Stomach (tissue), 4 donors: ENCODE results near the gene ADGRE2.

ENCODE experiments used
- POLR2A ChIP-seq, 4 donors: fragments of 450-650 bp; IDR thresholded peaks; one replicate each; pipeline ENCODE4 v1.6.1; 2016; ENCODE audit warnings: antibody characterized with exemption in 4 of 4, control low read depth in 2 of 4, mild to moderate bottlenecking in 1 of 4, moderate library complexity in 1 of 4
- POLR2AphosphoS5 ChIP-seq, 3 donors: sonication (generic); formaldehyde crosslinking; IDR thresholded peaks; one replicate each; pipeline ENCODE4 v1.6.1; 2016; ENCODE audit warnings: antibody characterized with exemption in 3 of 3
- TF ChIP-seq, protein P1 (sequence below), 7 experiments: fragments of 450-650 bp in 4 of 7; fragments of 200-600 bp in 3 of 7; sonication (generic) in 3 of 7; IDR thresholded peaks; one replicate each; pipeline ENCODE4 v1.5.1; 2016 to 2019; ENCODE audit warnings: antibody characterized with exemption in 7 of 7, control low read depth in 2 of 7, mild to moderate bottlenecking in 1 of 7

GRCh38 chr19:14795078-14795721 lies 16.8 kb upstream of the ADGRE2 start:
- TF ChIP-seq, protein P1, sequence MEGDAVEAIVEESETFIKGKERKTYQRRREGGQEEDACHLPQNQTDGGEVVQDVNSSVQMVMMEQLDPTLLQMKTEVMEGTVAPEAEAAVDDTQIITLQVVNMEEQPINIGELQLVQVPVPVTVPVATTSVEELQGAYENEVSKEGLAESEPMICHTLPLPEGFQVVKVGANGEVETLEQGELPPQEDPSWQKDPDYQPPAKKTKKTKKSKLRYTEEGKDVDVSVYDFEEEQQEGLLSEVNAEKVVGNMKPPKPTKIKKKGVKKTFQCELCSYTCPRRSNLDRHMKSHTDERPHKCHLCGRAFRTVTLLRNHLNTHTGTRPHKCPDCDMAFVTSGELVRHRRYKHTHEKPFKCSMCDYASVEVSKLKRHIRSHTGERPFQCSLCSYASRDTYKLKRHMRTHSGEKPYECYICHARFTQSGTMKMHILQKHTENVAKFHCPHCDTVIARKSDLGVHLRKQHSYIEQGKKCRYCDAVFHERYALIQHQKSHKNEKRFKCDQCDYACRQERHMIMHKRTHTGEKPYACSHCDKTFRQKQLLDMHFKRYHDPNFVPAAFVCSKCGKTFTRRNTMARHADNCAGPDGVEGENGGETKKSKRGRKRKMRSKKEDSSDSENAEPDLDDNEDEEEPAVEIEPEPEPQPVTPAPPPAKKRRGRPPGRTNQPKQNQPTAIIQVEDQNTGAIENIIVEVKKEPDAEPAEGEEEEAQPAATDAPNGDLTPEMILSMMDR (IDR thresholded peaks at IDR 0.05): no peak
- no peak for TF ChIP-seq POLR2AphosphoS5 (IDR thresholded peaks at IDR 0.05)
- no peak for TF ChIP-seq POLR2A (IDR thresholded peaks at IDR 0.05)
